T-helper 17 cell (primary cell): ENCODE results near the gene TPRG1L. TPM values are rescaled to one million over a fixed set of nuclear protein-coding genes. Genes with fewer than 3 reads are reported as not detected.

ENCODE experiments used
- ATAC-seq: fragments of 150-1000 bp; cut with Tn5 transposase; 2 replicates; pipeline ENCODE4 v1.10.0; 2021; ENCODE audit warnings: mild to moderate bottlenecking, moderate library complexity
- DNase-seq, 3 donors: peaks; one replicate each; pipeline versions ENCODE4 v3.0.0 to v3.0.0-alpha.2; 2020 to 2021
- H3K9me3 ChIP-seq: one replicate; pipeline ENCODE4 v1.7.0; 2013; ENCODE audit warnings: low read length, mild to moderate bottlenecking; ENCODE audit not compliant: control insufficient read depth, poor library complexity, severe bottlenecking
- H3K27ac Mint-ChIP-seq: one replicate; pipeline ENCODE4 v1.8.0; 2022; ENCODE audit warnings: mild to moderate bottlenecking, moderate library complexity, mixed read lengths
- H3K27me3 Mint-ChIP-seq: one replicate; pipeline ENCODE4 v1.8.0; 2022; ENCODE audit warnings: mixed read lengths
- H3K36me3 Mint-ChIP-seq: one replicate; pipeline ENCODE4 v1.8.0; 2022; ENCODE audit warnings: low read depth, mixed read lengths
- H3K4me1 Mint-ChIP-seq: one replicate; pipeline ENCODE4 v1.8.0; 2022; ENCODE audit warnings: mild to moderate bottlenecking, mixed read lengths
- H3K4me3 Mint-ChIP-seq: one replicate; pipeline ENCODE4 v1.8.0; 2022; ENCODE audit warnings: mild to moderate bottlenecking, moderate library complexity, mixed read lengths
- total RNA-seq, 4 donors: library from RNA in 2 of 4; stranded (reverse) in 2 of 4; gene quantifications; one replicate each; pipeline ENCODE4 v1.2.3 and lab custom pipeline; 2022 to 2026

The TPRG1L gene
- total RNA-seq, 2 donors from 2014 or later = 30.3 to 34.9 TPM

GRCh38 chr1:3668585-3669300, 43.9 kb downstream of the TPRG1L start:
- DNase-seq (peak in 1 of 3 donors; percentile 5), ATAC-seq (no peak)
- peaks cover 39% of the 10 kb centered on the region for H3K27me3 Mint-ChIP-seq
- H3K4me1 Mint-ChIP-seq = peaks cover 6% of the 10 kb centered on the region
- no peaks in the 10 kb centered on the region for H3K9me3 ChIP-seq
- H3K36me3 Mint-ChIP-seq = peaks cover 5% of the 10 kb centered on the region
- no peak overlapping the region for H3K4me3 Mint-ChIP-seq
- no peak overlapping the region for H3K27ac Mint-ChIP-seq

- Mint-ChIP-seq H3K27me3 (peaks cover 39% of the 10 kb centered on the region), H3K27ac (no peak overlapping the region), H3K4me1 (peaks cover 6% of the 10 kb centered on the region), H3K4me3 (no peak overlapping the region), H3K36me3 (peaks cover 5% of the 10 kb centered on the region)
- DNase-seq = peak in 1 of 3 donors; percentile 7
- no peak for ATAC-seq
- H3K9me3 ChIP-seq = no peaks in the 10 kb centered on the region
Measured at GRCh38 chr1:3669421-3669821, 44.6 kb downstream of the TPRG1L start.

- no peak for ATAC-seq
- H3K27me3 Mint-ChIP-seq = peaks cover 39% of the 10 kb centered on the region
- peak in 1 of 3 donors; percentile 3 for DNase-seq
- peaks cover 6% of the 10 kb centered on the region for H3K4me1 Mint-ChIP-seq
- H3K27ac Mint-ChIP-seq = no peak overlapping the region
- no peak overlapping the region for H3K4me3 Mint-ChIP-seq
- H3K36me3 Mint-ChIP-seq = peaks cover 5% of the 10 kb centered on the region
- H3K9me3 ChIP-seq = no peaks in the 10 kb centered on the region
Measured at GRCh38 chr1:3669971-3670431, 45.2 kb downstream of the TPRG1L start.

- Mint-ChIP-seq H3K4me3 (no peak overlapping the region), H3K36me3 (peaks cover 5% of the 10 kb centered on the region), H3K4me1 (peaks cover 6% of the 10 kb centered on the region), H3K27ac (no peak overlapping the region), H3K27me3 (peaks cover 39% of the 10 kb centered on the region)
- ATAC-seq (no peak), DNase-seq (no peak)
- H3K9me3 ChIP-seq = no peaks in the 10 kb centered on the region
Measured at GRCh38 chr1:3670823-3671265, 46.0 kb downstream of the TPRG1L start.

- no peak for DNase-seq
- Mint-ChIP-seq H3K4me1 (peaks cover 8% of the 10 kb centered on the region), H3K27me3 (peaks cover 38% of the 10 kb centered on the region), H3K4me3 (peak overlapping the region; percentile 53), H3K36me3 (peaks cover 5% of the 10 kb centered on the region), H3K27ac (peak overlapping the region; percentile 70)
- no peaks in the 10 kb centered on the region for H3K9me3 ChIP-seq
- ATAC-seq = no peak
Measured at GRCh38 chr1:3671371-3672180, 46.8 kb downstream of the TPRG1L start.

GRCh38 chr1:3672231-3672970, 47.6 kb downstream of the TPRG1L start:
- H3K4me1 Mint-ChIP-seq = peaks cover 9% of the 10 kb centered on the region
- H3K9me3 ChIP-seq = no peaks in the 10 kb centered on the region
- H3K27me3 Mint-ChIP-seq = peaks cover 33% of the 10 kb centered on the region
- H3K27ac Mint-ChIP-seq = no peak overlapping the region
- DNase-seq (no peak), ATAC-seq (no peak)
- H3K4me3 Mint-ChIP-seq = no peak overlapping the region
- peaks cover 5% of the 10 kb centered on the region for H3K36me3 Mint-ChIP-seq

GRCh38 chr1:3672971-3673361, 48.2 kb downstream of the TPRG1L start:
- Mint-ChIP-seq H3K4me3 (no peak overlapping the region), H3K27me3 (peaks cover 31% of the 10 kb centered on the region), H3K27ac (peak overlapping the region; percentile 72), H3K4me1 (peaks cover 15% of the 10 kb centered on the region), H3K36me3 (peaks cover 5% of the 10 kb centered on the region)
- ATAC-seq (no peak), DNase-seq (no peak)
- no peaks in the 10 kb centered on the region for H3K9me3 ChIP-seq

- no peak for DNase-seq
Measured at GRCh38 chr1:3673381-3674099, 48.7 kb downstream of the TPRG1L start.

GRCh38 chr1:3674100-3675094, 49.6 kb downstream of the TPRG1L start:
- Mint-ChIP-seq H3K27me3 (peaks cover 24% of the 10 kb centered on the region), H3K27ac (no peak overlapping the region), H3K36me3 (peaks cover 5% of the 10 kb centered on the region), H3K4me1 (peaks cover 16% of the 10 kb centered on the region), H3K4me3 (no peak overlapping the region)
- ATAC-seq (no peak), DNase-seq (no peak)
- no peaks in the 10 kb centered on the region for H3K9me3 ChIP-seq

More at GRCh38 chr1:3673381-3674099, 48.7 kb downstream of the TPRG1L start:
- H3K4me1 Mint-ChIP-seq = peaks cover 16% of the 10 kb centered on the region
- no peaks in the 10 kb centered on the region for H3K9me3 ChIP-seq
- H3K4me3 Mint-ChIP-seq = no peak overlapping the region
- peaks cover 25% of the 10 kb centered on the region for H3K27me3 Mint-ChIP-seq
- H3K36me3 Mint-ChIP-seq = peaks cover 5% of the 10 kb centered on the region
- peak; percentile 66 for ATAC-seq
- peak overlapping the region; percentile 72 for H3K27ac Mint-ChIP-seq

- peaks cover 16% of the 10 kb centered on the region for H3K4me1 Mint-ChIP-seq
- H3K27me3 Mint-ChIP-seq = peaks cover 16% of the 10 kb centered on the region
- H3K27ac Mint-ChIP-seq = no peak overlapping the region
- H3K9me3 ChIP-seq = no peaks in the 10 kb centered on the region
- H3K36me3 Mint-ChIP-seq = peaks cover 8% of the 10 kb centered on the region
- ATAC-seq = no peak
- no peak overlapping the region for H3K4me3 Mint-ChIP-seq
- DNase-seq = no peak
Measured at GRCh38 chr1:3675436-3675835, 50.6 kb downstream of the TPRG1L start.

GRCh38 chr1:3676581-3677470, 52.0 kb downstream of the TPRG1L start:
- peaks cover 13% of the 10 kb centered on the region for H3K4me1 Mint-ChIP-seq
- no peaks in the 10 kb centered on the region for H3K9me3 ChIP-seq
- DNase-seq (no peak), ATAC-seq (no peak)
- no peak overlapping the region for H3K27ac Mint-ChIP-seq
- H3K36me3 Mint-ChIP-seq = peaks cover 8% of the 10 kb centered on the region
- H3K4me3 Mint-ChIP-seq = peak overlapping the region; percentile 15
- peaks cover 12% of the 10 kb centered on the region for H3K27me3 Mint-ChIP-seq
